ENCODE data around the gene COPS9.

The COPS9 gene

DNA sequence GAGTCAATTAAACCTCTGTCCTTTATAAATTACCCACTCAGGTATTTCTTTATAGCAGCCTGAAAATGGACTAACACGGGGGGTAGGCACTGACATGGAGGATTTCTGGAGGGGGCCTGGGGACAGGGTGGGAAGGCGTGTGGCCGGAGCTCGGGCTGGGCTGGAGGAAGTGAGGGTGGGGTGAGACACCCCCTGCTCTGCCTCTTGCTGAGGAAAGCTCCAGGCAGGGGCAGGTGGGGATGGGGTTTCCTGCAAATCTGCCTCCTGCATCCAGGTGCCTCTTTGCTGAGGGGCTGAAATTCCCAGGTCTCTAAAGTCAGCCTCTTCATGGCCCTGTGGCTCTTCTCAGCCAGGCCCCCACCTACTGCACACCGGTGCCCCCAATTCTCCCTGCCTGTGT, 30.1 kb upstream of the COPS9 start:
- no peak overlapping the region for H3K4me3 ChIP-seq (ENCODE audit: low read depth, low read length)
- TF ChIP-seq, protein P1, sequence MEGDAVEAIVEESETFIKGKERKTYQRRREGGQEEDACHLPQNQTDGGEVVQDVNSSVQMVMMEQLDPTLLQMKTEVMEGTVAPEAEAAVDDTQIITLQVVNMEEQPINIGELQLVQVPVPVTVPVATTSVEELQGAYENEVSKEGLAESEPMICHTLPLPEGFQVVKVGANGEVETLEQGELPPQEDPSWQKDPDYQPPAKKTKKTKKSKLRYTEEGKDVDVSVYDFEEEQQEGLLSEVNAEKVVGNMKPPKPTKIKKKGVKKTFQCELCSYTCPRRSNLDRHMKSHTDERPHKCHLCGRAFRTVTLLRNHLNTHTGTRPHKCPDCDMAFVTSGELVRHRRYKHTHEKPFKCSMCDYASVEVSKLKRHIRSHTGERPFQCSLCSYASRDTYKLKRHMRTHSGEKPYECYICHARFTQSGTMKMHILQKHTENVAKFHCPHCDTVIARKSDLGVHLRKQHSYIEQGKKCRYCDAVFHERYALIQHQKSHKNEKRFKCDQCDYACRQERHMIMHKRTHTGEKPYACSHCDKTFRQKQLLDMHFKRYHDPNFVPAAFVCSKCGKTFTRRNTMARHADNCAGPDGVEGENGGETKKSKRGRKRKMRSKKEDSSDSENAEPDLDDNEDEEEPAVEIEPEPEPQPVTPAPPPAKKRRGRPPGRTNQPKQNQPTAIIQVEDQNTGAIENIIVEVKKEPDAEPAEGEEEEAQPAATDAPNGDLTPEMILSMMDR (IDR thresholded peaks at IDR 0.05; ENCODE audit: borderline replicate concordance, insufficient read depth, low read depth, low read length): no peak

DNA sequence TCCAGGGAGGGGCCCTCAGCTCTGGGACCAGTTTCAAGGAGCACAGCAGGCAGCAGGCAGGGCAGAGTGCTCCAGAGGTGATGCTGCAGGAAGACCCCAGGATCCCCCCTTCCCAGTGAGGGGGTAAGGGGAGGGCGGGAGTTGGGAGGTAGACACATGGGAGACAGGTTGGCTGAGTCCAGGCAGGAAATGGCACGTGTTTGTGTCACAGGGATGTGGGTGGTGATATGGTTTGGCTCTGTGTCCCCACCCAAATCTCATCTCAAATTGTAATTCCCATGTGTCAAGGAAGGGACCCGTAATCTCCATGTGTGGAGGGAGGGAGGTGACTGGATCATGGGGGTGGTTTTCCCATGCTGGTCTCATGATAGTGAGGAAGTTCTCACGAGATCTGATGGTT, 29.6 kb upstream of the COPS9 start:
- TF ChIP-seq, protein P1 (IDR thresholded peaks at IDR 0.05; ENCODE audit: borderline replicate concordance, insufficient read depth, low read depth, low read length): no peak
- no peak overlapping the region for H3K4me3 ChIP-seq (ENCODE audit: low read depth, low read length)

DNA sequence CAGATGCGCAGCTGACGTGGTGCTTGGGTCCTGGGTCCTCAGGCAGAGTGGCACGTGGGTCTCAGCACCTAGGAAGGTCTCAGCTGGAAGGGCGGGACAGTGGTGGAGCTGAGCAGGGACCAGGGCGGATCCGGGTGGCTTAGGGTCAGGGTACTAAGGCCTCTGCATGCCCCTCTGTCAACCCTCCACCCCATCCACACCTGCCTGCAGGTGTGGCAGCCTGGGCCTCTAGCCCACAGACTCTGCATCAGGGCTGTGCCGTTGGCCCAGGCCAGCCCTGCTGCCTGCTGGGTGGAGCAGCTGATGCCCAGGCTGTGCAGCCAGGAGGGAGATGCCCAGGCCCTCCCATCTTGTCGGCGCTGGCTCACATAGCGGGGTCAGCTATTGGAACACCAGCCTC, 28.9 kb upstream of the COPS9 start:
- H3K4me3 ChIP-seq (ENCODE audit: low read depth, low read length): no peak overlapping the region
- TF ChIP-seq, protein P1 (IDR thresholded peaks at IDR 0.05; ENCODE audit: borderline replicate concordance, insufficient read depth, low read depth, low read length): no peak

DNA sequence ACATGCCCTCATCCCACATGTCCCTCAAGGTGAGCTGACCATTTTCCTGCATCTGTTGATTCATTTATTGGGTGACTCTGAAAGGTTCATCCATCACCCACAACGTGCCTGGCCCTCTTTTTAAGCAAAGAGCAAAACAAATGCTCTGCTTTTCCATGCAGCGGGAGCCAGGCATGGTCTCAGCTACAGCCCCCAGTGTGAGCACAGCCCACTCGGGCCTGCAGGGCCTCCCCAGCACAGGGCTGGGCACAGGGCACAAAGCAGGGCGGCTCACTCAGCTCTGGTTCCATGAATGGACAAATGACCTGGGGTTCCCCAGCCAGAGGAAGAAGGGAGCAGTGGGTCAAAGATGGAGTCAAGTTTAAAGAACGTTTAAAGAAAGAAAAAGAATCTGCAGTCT, 28.5 kb upstream of the COPS9 start:
- TF ChIP-seq, protein P1 (IDR thresholded peaks at IDR 0.05; ENCODE audit: borderline replicate concordance, insufficient read depth, low read depth, low read length): no peak
- H3K4me3 ChIP-seq (ENCODE audit: low read depth, low read length): no peak overlapping the region

DNA sequence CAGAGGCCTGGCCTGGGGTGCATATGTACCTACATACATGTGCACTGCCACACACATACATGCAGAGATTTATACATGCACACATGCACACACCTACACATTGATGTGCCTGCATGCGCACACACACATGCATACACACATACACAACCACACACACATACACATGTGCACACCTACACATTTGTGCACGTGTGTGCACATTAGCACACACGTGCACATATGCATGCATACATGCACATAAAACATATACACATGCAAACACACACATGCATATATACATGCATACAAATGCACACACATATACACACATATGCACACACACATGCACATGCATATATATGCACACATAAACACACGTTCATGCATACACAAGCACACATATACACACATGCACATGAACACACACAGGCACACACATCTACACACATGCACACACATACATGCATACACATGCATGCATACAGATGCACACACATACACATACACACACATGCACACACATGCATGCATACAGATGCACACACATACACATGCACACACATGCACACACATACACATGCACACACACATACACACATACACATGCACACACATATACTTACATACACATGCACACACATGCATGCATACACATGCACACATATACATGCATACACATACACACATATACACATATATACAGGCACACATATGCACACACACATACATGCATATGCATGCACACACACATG, 27.9 kb upstream of the COPS9 start:
- H3K4me3 ChIP-seq (ENCODE audit: low read depth, low read length): no peak overlapping the region
- TF ChIP-seq, protein P1 (IDR thresholded peaks at IDR 0.05; ENCODE audit: borderline replicate concordance, insufficient read depth, low read depth, low read length): no peak

DNA sequence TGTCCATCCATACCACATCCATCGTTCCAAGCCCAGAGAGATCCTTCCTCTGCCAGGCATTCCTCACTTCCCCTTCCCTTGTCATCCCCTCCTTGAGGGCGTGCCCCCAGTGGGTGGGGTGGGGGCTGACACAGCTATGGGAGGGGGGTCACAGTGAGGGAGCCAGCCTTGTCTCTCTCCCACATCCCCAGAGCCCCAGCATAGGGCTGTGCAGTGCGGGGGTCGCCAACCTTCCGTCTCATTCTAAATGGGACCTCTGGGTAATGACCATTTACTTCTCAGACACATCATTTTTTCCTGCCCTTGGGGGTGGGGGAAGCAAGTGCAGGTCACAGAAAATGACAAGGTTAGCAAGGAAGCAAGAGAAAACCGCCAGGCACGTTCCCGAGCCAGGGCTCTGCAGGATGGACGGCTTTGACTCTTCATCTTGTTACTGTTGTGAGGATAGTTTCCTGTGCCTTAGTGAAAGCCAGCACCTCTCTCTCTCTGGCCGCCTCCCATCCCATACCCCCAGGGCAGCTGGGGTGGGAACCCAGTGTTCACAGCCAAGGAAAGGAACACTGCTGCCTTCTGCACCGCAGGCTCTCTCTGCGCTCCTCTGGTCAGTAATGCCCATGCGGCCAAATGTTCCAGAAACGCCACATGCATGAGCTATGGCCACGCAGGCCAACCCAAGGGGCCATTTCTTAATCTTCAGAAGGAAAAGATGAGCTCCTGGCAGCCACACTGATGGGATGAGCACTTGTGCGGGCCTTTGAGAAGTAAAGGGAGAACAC, 27.0 kb upstream of the COPS9 start:
- H3K4me3 ChIP-seq (ENCODE audit: low read depth, low read length): no peak overlapping the region
- TF ChIP-seq, protein P1 (IDR thresholded peaks at IDR 0.05; ENCODE audit: borderline replicate concordance, insufficient read depth, low read depth, low read length): no peak

DNA sequence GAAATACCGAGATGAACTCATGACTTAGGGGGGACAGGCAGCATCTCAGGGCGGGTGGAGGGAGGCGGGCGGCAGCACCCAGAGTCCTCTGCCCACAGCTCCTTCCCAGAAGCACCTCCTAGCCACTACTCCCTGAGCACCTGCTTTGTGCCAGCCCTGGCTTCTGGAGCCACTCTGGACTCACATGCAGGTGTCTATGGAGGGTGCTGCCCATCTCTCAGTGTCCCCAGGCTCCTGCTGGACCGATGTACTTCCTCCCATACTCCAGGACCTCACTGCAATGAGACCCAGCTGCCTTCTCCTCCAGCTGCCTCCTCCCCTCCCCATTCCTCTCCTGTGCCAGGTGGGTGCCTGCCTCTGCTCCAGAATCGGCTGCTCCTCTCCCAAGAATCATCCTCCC, 26.4 kb upstream of the COPS9 start:
- TF ChIP-seq, protein P1 (IDR thresholded peaks at IDR 0.05; ENCODE audit: borderline replicate concordance, insufficient read depth, low read depth, low read length): no peak
- no peak overlapping the region for H3K4me3 ChIP-seq (ENCODE audit: low read depth, low read length)
